Fibroblast of skin of left biceps (primary cell): ENCODE measurements around the gene TUB.

ENCODE experiments used
- DNase-seq, 2 experiments: peaks; one replicate each; pipeline ENCODE4 v3.0.0-alpha.2; 2013; ENCODE audit warnings: low read depth in 2 of 2

Gene TUB

DNA sequence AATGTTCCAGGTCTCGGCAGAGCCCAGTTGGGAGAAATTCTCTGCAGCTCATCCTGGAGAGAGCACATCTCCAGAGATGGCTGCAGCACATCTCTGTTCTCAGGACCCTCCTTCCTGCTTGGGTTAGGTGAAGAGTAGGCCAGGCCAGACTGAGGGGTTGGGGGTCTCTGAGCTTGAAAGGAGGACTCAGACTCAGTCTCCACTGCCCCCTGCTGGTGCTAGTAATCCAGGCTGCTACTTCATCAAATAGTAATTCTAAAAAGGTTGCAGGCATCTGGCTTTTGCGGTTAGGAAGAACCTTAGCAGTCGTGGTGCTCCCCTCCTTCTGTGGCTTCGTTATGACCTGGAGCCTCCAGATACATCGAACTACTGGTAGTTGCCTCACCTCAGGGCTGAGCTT is 9.7 kb downstream of the TUB start:
- no peak for DNase-seq

DNA sequence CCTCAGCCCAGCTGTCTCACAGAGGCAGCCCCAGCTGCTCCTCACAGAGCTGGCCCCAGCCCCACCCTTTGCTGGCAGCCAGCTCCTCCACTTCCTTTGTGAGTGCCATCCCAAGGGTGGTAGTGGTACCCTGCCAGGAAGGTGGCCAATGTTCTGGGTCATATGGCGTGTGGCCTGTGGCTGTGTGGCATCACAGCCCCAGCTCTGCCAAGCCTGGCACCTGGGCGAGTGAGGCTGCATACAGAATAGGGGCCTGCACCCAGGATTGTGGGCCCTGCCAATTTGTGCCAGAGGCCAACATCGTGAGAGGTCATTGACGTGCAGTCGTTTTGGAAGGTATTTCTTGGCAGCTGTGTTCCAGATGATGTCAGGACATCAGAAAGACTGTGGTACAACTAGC is 10.7 kb downstream of the TUB start:
- DNase-seq = no peak

DNA sequence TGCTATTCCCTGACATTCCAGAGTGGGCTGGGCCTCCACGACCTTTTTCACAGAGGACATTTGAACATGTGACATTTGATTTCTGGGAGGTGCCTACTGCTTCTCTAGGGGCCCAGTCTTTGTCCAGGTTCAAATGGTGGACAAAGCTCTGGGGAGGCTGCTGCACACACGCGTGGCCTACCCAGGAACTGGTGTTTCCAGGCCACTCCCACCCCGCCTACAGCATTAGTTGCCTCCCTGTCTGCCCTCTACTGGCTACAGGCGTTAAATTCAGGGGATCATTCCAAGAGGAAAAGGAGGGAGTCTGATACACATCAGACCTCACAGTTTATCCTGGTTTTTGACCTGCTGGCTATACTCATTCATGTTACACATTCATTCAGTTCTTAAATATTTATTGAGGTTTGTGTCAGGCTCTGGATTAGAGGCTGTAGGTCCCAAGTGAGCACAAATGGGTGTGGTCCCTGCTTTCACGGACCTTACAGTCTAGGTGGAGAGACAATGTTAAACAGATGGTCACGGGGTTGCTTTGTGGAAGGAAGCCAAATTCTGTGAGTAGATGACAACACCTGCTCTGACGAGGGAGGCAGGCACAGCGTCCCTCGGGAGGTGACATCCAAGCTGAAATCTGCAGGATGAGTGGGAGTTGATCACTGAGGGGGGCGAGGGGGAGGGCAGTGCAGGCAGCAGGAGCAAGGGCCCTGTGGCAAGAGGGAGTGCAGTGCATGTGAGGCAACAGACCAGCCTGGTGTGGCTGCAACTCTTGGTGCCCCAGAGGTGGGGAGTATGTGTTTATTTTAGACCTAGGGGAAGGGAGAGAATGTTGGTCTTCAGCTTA is 11.8 kb downstream of the TUB start:
- no peak for DNase-seq

DNA sequence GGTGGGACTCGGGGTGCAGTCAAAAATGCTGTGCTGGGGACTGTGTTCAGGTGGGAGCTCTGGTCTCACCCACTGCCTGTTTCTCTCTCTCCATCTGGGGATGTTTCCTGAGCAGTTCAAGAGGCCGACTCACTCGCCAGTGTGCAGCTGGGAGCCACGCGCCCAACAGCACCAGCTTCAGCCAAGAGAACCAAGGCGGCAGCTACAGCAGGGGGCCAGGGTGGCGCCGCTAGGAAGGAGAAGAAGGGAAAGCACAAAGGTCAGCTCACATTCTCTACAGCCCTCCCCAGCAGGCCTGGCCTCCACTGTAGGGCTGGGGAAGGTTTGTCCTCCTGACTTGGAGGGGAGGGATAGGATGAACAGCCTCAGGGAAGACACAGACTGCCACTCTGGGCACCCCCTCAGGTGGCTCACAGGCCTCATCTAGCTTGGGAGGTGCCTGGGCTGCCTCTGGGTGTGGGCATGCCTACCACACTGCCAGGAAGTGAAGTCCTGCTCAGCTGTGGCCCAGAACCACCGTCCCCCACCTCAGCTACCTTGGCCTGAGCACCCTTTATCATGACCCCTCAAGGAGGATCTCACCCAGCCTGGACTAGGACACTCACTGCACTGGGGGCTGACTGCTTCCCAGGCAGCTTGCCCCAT is 13.0 kb downstream of the TUB start:
- DNase-seq = no peak

DNA sequence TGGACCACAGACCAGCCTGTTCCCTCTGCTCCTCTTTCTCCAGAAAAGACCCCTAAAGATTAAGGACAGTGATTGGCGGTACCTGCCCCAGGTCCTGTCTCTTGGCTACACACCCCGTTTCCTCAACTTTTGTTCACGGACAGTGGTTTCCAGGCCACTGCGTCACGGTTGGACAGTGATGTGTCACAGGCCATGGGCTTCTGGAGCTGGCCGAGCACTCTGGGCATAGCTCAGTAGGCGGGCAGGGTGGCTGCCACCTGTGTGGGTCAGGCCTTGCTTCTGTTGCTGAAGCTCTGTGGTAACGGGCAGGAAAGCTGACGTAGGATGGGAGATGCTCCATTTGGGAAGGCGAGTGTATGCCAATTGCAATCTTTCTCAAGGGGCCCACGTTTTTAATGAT is 13.6 kb downstream of the TUB start:
- no peak for DNase-seq

DNA sequence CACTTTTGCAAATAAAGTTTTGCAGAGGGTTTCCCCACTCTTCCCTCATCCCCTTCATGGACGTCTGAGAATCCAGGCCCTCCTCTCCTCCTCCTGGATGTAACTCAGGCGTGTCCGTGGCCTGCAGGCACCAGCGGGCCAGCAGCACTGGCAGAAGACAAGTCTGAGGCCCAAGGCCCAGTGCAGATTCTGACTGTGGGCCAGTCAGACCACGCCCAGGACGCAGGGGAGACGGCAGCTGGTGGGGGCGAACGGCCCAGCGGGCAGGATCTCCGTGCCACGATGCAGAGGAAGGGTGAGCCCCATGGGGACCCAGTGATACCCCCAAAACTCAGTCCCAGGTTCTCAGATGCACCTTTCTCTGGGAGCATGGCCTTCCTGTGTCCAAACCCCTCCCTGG is 14.4 kb downstream of the TUB start:
- no peak for DNase-seq

DNA sequence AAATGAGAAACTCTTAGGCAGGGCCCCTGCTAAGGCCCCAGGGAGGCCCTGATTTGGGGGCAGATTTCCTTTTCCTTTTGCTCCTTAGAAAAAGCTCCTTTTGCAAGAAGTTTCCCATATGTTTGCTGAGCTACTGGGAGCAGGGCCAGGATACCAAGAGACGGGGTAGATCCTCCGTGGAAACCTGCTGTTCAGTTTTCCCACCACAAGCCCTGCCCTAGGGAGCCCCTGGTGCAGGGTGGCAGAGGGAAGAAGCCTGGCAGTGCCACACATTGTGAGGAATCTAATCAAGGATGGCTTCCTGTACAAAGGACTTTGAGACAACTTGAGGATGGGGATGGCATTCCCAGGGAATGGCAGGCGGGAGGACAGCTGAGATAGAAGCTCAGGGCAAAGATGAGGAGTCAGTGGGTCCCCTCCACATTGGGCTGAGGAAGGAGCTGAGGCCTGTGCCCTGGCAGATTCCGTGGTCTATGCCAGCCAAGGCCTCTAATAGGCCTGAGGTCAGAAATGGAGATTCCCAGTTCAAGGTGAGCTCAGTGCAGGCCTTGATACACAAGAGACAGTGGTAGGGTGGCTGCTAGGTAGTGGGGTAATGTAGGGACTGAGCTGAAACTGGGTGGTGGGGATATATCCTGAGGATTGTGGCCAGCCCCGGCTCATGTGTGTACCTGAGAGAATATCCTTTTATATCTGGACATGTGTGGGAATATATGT is 15.0 kb downstream of the TUB start:
- DNase-seq = no peak

DNA sequence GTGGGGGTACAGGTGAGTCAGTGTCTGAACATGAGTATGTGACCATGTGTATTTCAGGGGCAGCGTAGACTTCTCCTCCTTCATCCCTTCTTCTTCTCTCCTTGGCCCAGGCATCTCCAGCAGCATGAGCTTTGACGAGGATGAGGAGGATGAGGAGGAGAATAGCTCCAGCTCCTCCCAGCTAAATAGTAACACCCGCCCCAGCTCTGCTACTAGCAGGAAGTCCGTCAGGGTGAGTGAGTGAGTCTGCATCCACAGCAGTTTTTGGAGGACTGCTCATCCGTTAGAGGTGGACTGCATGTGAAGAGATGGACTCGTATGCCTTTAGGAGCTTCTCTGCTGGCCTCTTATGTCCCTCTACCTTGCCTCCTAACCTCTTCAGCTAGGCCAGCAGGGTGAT is 15.6 kb downstream of the TUB start:
- DNase-seq = no peak

DNA sequence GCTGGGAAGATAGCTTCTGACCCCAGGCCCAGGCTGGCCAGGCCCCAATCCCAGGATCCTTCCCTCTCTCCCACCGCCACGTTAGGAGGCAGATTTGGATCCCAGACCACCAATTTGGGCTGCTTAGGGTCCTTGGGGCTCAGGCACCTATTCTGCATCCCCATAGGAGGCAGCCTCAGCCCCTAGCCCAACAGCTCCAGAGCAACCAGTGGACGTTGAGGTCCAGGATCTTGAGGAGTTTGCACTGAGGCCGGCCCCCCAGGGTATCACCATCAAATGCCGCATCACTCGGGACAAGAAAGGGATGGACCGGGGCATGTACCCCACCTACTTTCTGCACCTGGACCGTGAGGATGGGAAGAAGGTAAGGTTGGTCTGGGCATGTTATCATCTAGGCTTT is 16.1 kb downstream of the TUB start:
- DNase-seq = no peak

DNA sequence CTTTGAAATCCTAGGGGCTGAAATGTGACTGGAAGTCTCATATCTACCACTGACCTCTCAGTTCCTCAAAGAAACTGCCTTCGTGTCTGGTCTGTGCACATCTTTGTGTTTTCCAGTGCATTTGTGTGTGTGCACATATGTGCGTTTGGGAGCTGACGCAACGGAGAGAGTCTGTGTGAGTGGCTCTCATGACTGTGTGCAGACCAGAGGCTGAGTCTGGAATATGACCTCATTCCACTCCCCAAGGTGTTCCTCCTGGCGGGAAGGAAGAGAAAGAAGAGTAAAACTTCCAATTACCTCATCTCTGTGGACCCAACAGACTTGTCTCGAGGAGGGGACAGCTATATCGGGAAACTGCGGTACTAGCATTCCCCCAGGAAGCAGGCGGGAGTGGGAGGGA is 16.5 kb downstream of the TUB start:
- no peak for DNase-seq

DNA sequence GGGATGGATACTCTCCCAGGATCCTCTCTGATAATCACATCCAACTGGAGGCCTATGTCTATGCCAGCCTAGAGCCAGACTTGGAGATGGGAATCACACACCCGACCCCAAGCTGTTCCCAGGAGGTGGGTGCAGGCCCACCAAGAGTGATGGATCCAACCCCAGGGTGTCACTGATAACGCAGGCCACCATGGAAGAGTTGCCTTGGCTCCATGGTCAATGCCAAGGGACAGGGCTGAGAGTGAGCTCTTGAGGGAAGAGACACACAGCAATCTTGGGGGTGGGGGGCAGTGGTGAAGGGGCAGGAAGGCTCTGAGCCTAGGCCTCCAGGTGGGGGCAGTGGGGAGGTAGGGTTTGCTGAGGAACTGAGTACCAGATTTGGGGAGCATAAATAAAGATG is 16.9 kb downstream of the TUB start:
- no peak for DNase-seq

DNA sequence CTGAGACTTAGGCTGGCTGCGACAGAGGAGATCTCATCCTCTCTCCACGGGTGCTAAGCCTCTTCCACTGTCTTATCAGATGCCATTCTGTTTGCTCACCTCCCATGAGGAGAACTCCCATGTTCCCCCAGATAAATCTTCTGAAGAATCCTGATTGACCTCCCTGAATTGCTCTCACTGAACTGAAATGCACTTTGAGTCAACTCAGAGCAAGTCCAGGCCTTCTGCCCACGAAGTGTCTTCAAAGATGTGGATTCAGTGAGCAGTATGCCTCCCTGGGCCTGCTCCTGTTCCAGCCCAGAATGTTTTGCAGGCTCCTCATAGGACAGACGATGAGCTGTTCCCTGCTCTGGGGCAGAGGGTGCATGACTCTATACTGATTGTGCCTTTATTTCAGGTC is 17.4 kb downstream of the TUB start:
- DNase-seq = peak in 1 of 2 experiments; percentile 23

DNA sequence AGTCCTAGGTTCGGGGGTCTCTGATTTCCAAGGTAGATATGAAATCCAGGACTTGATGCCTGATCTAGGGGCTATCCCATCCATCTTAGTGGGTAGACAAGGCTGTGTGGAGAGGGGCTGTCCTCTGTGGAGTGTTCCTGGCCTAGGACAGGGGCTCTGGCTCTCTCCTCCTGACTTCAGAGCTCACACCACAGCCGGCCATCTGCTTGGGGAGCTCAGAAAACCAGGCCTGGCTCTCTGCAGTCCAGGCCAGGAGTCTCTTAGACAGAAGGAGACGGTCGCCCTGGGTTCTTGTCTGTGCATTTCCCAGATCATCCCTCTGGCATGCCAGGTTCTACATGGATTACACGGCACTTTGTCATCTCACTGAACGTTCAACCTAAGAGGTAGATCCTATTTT is 17.9 kb downstream of the TUB start:
- DNase-seq = no peak

DNA sequence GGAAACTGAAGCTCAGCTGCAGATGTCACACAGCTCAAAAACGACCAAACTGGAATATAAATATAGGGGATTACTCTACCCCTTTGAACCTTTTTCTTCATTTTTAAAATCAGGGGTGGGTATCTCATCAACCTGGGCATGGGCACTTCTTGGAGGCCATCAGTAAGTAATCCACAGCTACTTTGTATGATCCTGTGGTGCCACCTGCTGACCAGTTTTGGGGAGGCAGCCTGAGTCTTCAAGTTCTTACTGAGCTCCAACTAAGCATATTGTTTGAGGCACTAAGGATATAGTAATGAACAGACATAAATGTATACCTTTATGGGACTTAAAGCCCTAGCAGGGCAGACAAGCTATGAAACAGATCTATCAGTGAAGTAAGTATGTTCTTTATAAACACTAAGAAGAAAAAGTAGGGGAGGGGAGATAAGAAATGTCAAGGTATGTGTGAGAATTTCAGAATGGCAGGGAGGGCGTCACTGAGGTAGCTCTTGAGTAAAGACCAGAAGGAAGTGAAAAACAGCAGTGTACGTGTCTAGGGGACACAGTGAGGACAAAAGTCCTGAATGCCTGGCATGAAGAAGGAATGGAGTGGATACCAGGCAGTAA is 18.4 kb downstream of the TUB start:
- peak in 1 of 2 experiments; percentile 27 for DNase-seq

DNA sequence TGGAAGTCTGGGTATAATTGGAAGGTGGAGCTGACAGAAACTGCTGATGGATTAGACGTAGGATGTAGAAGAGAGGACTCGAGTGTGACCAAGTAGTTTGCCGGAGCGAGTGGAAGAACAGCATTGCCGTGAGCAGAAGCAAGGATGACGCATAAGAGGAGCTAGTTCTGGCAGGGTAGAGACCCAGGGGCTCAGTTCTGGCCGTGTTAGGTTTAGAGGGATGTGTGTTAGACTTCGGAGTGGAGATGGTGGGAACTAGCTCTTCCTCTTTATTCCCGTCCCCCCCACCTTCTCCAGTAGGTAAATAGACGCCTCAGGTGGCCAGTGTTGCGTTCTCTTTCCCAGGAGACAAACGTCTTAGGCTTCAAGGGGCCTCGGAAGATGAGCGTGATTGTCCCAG is 19.1 kb downstream of the TUB start:
- DNase-seq = no peak

DNA sequence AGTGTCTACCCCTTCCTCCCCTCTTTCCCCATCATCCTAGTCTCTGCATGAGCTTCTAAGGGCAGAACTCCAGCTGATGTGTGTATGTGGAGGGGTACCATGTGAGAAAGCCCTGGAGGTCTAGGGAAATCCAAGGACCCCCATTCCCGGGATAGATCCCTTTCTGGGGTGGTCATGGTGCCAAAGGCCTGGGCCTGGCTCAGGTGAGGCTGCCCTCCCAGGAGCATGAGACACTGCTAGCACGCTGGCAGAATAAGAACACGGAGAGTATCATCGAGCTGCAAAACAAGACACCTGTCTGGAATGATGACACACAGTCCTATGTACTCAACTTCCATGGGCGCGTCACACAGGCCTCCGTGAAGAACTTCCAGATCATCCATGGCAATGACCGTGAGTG is 19.6 kb downstream of the TUB start:
- DNase-seq = no peak

DNA sequence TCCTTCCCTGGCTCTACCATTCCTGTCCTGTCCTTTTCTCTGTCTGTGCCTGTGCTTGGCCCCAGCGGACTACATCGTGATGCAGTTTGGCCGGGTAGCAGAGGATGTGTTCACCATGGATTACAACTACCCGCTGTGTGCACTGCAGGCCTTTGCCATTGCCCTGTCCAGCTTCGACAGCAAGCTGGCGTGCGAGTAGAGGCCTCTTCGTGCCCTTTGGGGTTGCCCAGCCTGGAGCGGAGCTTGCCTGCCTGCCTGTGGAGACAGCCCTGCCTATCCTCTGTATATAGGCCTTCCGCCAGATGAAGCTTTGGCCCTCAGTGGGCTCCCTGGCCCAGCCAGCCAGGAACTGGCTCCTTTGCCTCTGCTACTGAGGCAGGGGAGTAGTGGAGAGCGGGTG is 20.4 kb downstream of the TUB start:
- no peak for DNase-seq

DNA sequence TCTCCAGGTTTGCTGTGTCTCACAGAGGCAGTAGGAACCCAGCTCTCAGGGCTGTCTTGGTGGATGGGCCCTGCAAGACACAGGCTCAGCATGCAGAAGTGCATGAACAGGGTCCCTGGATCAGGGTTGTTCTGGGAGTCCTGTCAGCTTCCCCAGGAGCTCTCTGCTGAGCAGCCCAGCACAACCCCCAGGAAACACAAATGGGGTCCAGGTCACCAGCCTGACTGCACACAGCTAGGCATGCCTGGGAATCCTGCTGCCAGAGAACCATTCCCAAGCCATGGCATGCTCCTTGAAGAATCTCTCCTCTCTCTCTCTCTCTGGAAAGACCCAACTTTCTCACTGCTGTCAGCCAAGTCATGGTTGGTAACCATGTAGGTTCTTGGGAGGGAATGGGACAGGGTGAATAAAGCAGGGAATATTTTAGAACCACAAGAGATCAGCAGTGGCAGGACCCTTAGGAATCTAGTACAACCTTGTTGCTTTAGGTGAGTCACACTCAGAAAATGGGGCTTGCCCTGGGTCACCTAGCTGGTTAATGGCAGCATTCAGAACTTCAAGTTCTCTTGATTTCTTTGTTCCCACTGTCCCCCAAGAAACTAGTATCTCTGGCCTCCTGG is 21.4 kb downstream of the TUB start:
- DNase-seq = no peak

DNA sequence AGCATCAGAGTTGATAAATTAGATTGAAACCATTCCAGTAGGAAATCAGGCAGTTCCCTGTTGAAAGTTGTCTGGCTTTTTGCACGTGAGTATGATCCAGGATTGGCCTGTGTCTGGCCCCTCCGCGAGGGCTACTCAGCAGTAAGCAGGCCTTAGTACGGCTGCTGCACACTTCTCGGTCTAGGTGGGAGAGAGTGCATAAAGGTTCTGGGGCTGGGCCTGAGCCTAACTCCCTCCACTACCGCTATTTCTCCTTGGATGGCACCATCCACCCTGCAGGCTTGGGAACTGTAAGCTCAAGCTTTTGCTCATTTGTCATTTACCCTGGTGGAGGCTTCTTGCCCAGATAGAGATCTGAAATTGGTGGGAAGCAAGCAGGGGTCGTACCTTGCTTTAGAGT is 22.0 kb downstream of the TUB start:
- no peak for DNase-seq

DNA sequence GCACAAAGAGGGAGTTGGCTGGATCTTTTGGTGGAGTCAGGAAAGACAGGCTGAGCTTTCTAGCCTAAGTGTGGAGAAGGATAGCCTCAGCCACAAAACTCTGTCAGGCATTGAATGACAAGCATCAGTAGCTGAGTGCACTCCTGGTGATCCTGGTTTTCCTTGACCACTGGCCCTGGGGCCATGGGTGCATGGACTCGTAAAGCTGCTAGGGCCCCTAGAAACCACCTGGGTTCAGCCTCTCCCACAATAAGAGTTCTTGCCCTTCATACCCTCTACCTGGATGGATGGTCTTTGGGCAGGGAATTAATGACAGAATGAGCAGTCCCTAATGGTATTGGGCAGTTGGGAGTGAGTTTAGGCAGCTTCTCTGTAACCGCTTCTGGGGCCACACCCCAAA is 22.9 kb downstream of the TUB start:
- DNase-seq = no peak

DNA sequence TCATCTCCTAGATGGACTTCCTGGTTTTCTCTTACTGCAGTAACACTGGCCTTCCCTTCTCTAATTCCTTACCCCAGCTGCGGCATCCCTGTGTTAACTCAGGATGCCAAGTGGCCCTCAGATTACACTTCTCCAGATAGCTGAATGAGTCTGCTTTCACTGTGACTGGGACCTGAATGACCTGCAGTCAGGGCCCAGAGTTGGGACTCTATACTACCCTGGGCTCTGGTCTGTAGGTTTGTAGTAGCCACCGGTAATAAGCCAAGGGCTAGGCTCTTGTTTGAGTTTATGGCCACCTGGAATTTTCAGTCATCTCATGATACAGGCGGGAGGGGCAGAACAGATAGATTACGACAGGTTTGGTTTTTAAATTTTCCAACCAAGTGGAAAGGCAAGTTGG is 24.1 kb downstream of the TUB start:
- DNase-seq = no peak

DNA sequence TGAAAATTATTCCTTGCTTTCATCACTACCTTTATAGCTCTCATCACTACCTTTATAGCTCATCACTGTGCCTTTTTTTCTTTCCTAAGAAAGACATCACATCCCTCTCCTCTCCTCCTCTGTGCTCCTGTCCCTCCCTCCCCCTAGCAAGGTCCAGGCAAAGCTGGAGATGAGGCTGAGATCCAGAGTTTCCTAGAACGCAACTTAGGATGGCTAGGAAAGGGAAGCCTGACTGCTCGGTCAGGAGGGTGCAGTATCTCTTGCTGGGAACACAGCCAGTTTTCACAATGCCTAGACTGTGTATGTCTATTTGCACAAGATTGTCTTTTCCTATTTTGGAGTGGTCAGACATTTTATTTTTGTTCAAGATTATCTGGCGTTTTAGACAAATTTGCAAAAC is 24.7 kb downstream of the TUB start:
- DNase-seq = no peak
